Esophagus squamous epithelium (tissue), 5 donors: Measurements from ENCODE around the gene ARGFX. TPM values are rescaled to one million over a fixed set of nuclear protein-coding genes. Genes with fewer than 3 reads are reported as not detected.
"Not testable (repeated sequence)": the region's sequence is repeated elsewhere in the genome, so short reads cannot be mapped to it uniquely, and the experiment has no call there.

Experiments
- DNase-seq: peaks from one replicate; lab custom pipeline; 2025; lab: John Stamatoyannopoulos, UW
- H3K27ac ChIP-seq, 4 donors: fragments of 200-600 bp; sonication (generic); one replicate each; pipeline ENCODE4 v1.5.1; 2016 to 2019; ENCODE audit warnings: mild to moderate bottlenecking in 1 of 4
- H3K27me3 ChIP-seq, 4 donors: fragments of 200-600 bp; sonication (generic); 1 replicate in 3 of 4; 2 replicates in 1 of 4; pipeline versions ENCODE4 v1.5.1 to v1.6.0; 2017 to 2021; ENCODE audit warnings: antibody characterized with exemption in 1 of 4
- H3K36me3 ChIP-seq, 3 donors: fragments of 200-600 bp; sonication (generic); one replicate each; pipeline ENCODE4 v1.5.1; 2016 to 2019
- H3K4me1 ChIP-seq, 3 donors: fragments of 200-600 bp; sonication (generic); one replicate each; pipeline ENCODE4 v1.5.1; 2017 to 2019
- H3K4me3 ChIP-seq, 4 donors: fragments of 200-600 bp; sonication (generic); 1 replicate in 3 of 4; 2 replicates in 1 of 4; pipeline ENCODE4 v1.5.1; 2016 to 2019; ENCODE audit warnings: mild to moderate bottlenecking in 2 of 4, moderate library complexity in 1 of 4
- H3K9me3 ChIP-seq, 3 donors: fragments of 200-600 bp; sonication (generic); one replicate each; pipeline ENCODE4 v1.5.1; 2016 to 2019
- CTCF ChIP-seq, 6 experiments: fragments of 450-650 bp in 4 of 6; fragments of 200-600 bp in 2 of 6; sonication (generic) in 2 of 6; IDR thresholded peaks; one replicate each; pipeline ENCODE4 v1.5.1; 2016 to 2019; ENCODE audit warnings: antibody characterized with exemption in 6 of 6, mild to moderate bottlenecking in 4 of 6, moderate library complexity in 4 of 6
- POLR2A ChIP-seq, 4 donors: fragments of 450-650 bp; IDR thresholded peaks; one replicate each; pipeline ENCODE4 v1.6.1; 2017; ENCODE audit warnings: antibody characterized with exemption in 4 of 4, mild to moderate bottlenecking in 4 of 4, moderate library complexity in 3 of 4
- WGBS, 2 donors: methylation state at CpG; one replicate each; pipeline ENCODE4 v1.1.5; 2018; 5-methylcytosine and 5-hydroxymethylcytosine counted together
- intact Hi-C: fragments of 100-400 bp; cut with DNase I; formaldehyde crosslinking; loops from one replicate; pipeline ENCODE4 v1.15.0; 2022
- total RNA-seq, 4 donors: library from RNA; depleted of rRNA; stranded (reverse); fragments of >200 nt; gene quantifications; one replicate each; pipeline ENCODE4 v1.1.0, GENCODE V29; 2016
- donor health status: DM: yes; HTN: yes; CAD: no.

The ARGFX gene
- total RNA-seq, 4 donors from 2014 or later, result not detected

- no peaks in the 10 kb centered on the region for H3K36me3 ChIP-seq
- TF ChIP-seq CTCF (IDR thresholded peaks at IDR 0.05) (no peak), POLR2A (IDR thresholded peaks at IDR 0.05) (no peak)
Measured at GRCh38 chr3:121584418-121584817, 16.7 kb downstream of the ARGFX start.

GRCh38 chr3:121592856-121593702, 25.3 kb downstream of the ARGFX start, which contains the start of gene FBXO40:
Gene FBXO40, plus strand, starts transcription at chr3:121593379. Its CDS starts 27,197 bp downstream, at chr3:121620576.
- Histone ChIP-seq H3K4me3 (no peak within 1 kb of the TSS), H3K27me3 (no peaks in the 10 kb centered on the region), H3K36me3 (no peaks in the 10 kb centered on the region), H3K4me1 (no peaks in the 10 kb centered on the region), H3K9me3 (no peaks in the 10 kb centered on the region), H3K27ac (peak within 1 kb of the TSS in 1 of 4 donors; percentile 5)
- TF ChIP-seq POLR2A (IDR thresholded peaks at IDR 0.05) (no peak), CTCF (IDR thresholded peaks at IDR 0.05) (no peak)
- no peak for DNase-seq
- 40 to 61% methylated on average over 11 of the region's 11 CpGs for WGBS, 2 donors
- intact Hi-C loops, result no loop called here

More at GRCh38 chr3:121584418-121584817, 16.7 kb downstream of the ARGFX start:
- Histone ChIP-seq H3K27me3 (peaks cover 0 to 10% (median 0%) of the 10 kb centered on the region in 4 donors), H3K4me3 (no peak overlapping the region), H3K27ac (no peak overlapping the region), H3K4me1 (no peaks in the 10 kb centered on the region), H3K9me3 (no peaks in the 10 kb centered on the region)
- intact Hi-C loops, result no loop called here
- DNase-seq, result no peak
- 91 to 92% methylated on average over 1 of the region's 1 CpG for WGBS, 2 donors

GRCh38 chr3:121593806-121594205, 26.1 kb downstream of the ARGFX start:
- H3K9me3 ChIP-seq, intact Hi-C loops, H3K4me1 ChIP-seq, H3K27me3 ChIP-seq, H3K27ac ChIP-seq, H3K4me3 ChIP-seq, H3K36me3 ChIP-seq, DNase-seq: not testable (repeated sequence)
- 86 to 94% methylated on average over 4 of the region's 4 CpGs for WGBS, 2 donors

GRCh38 chr3:121594850-121595249, 27.1 kb downstream of the ARGFX start:
- H3K36me3 ChIP-seq, result no peaks in the 10 kb centered on the region
- no peak for DNase-seq
- H3K4me1 ChIP-seq, result no peaks in the 10 kb centered on the region
- no peaks in the 10 kb centered on the region for H3K27me3 ChIP-seq
- TF ChIP-seq POLR2A (IDR thresholded peaks at IDR 0.05) (no peak), CTCF (IDR thresholded peaks at IDR 0.05) (no peak)
- no peak overlapping the region for H3K27ac ChIP-seq
- H3K9me3 ChIP-seq, result no peaks in the 10 kb centered on the region
- 73 to 77% methylated on average over 2 of the region's 2 CpGs for WGBS, 2 donors
- H3K4me3 ChIP-seq, result no peak overlapping the region
- intact Hi-C loops, result no loop called here

- intact Hi-C loops, result no loop called here
- H3K9me3 ChIP-seq, result no peaks in the 10 kb centered on the region
- no peak overlapping the region for H3K27ac ChIP-seq
- TF ChIP-seq CTCF (IDR thresholded peaks at IDR 0.05) (no peak), POLR2A (IDR thresholded peaks at IDR 0.05) (no peak)
- H3K4me3 ChIP-seq, result no peak overlapping the region
- 73 to 88% methylated on average over 4 of the region's 4 CpGs for WGBS, 2 donors
- peaks cover 0 to under 1% (median 0%) of the 10 kb centered on the region in 3 donors for H3K4me1 ChIP-seq
- DNase-seq, result no peak
- no peaks in the 10 kb centered on the region for H3K36me3 ChIP-seq
- H3K27me3 ChIP-seq, result no peaks in the 10 kb centered on the region
Measured at GRCh38 chr3:121595765-121596406, 28.1 kb downstream of the ARGFX start.
